NT2/D1 (cell line): ENCODE measurements around the gene CDH24.
A peak's percentile ranks its signal among the peaks of the same experiment; 100 is the strongest.

Source experiments
- DNase-seq: peaks from one replicate; pipeline ENCODE4 v3.0.0-alpha.2; 2011; ENCODE audit warnings: low read depth, low spot score
- H3K27me3 ChIP-seq: 2 replicates; pipeline ENCODE4 v1.6.0; 2011; ENCODE audit warnings: mild to moderate bottlenecking; ENCODE audit not compliant: insufficient read length, insufficient read depth
- H3K36me3 ChIP-seq: 2 replicates; pipeline ENCODE4 v1.6.1; 2011; ENCODE audit warnings: mild to moderate bottlenecking, low read length, mixed read lengths; ENCODE audit not compliant: insufficient read depth, insufficient read length
- H3K4me1 ChIP-seq: 2 replicates; pipeline ENCODE4 v1.5.1; 2011; ENCODE audit not compliant: insufficient read depth, insufficient read length
- H3K4me3 ChIP-seq: 2 replicates; pipeline ENCODE4 v1.5.1; 2011; ENCODE audit warnings: low read depth; ENCODE audit not compliant: insufficient read length
- H3K9ac ChIP-seq: 2 replicates; pipeline ENCODE4 v1.6.0; 2011; ENCODE audit warnings: low read depth; ENCODE audit not compliant: insufficient read length
- H3K9me3 ChIP-seq: 2 replicates; pipeline ENCODE4 v1.5.1; 2011; ENCODE audit warnings: mild to moderate bottlenecking, low read length; ENCODE audit not compliant: insufficient read depth
- SUZ12 ChIP-seq: IDR thresholded peaks from 2 replicates; pipeline ENCODE4 v1.6.1; 2011; ENCODE audit not compliant: insufficient read length, insufficient read depth; ENCODE audit errors: extremely low read depth
- YY1 ChIP-seq: IDR thresholded peaks from 2 replicates; pipeline ENCODE4 v1.6.1; 2011; ENCODE audit not compliant: insufficient read length, insufficient read depth
- ZNF274 ChIP-seq: IDR thresholded peaks from 2 replicates; pipeline ENCODE4 v1.6.1; 2011; ENCODE audit warnings: mild to moderate bottlenecking, low read depth, low read length

Gene CDH24

GRCh38 chr14:23060536-23061260 lies 3.4 kb upstream of the CDH24 start:
- DNase-seq: no peak
- TF ChIP-seq ZNF274: no peak
- no peak for TF ChIP-seq SUZ12
- TF ChIP-seq YY1: no peak
- Histone ChIP-seq H3K27me3 (no peaks in the 10 kb centered on the region), H3K9ac (no peak overlapping the region), H3K4me1 (peaks cover 8% of the 10 kb centered on the region), H3K9me3 (no peaks in the 10 kb centered on the region), H3K4me3 (no peak overlapping the region), H3K36me3 (peaks cover 72% of the 10 kb centered on the region)

- H3K4me1 ChIP-seq: peaks cover 11% of the 10 kb centered on the region
- no peaks in the 10 kb centered on the region for H3K27me3 ChIP-seq
- H3K9me3 ChIP-seq: no peaks in the 10 kb centered on the region
- H3K36me3 ChIP-seq: peaks cover 73% of the 10 kb centered on the region
- no peak overlapping the region for H3K9ac ChIP-seq
- no peak for DNase-seq
- H3K4me3 ChIP-seq: no peak overlapping the region
- TF ChIP-seq YY1 (no peak), SUZ12 (no peak), ZNF274 (no peak)
Measured at GRCh38 chr14:23058654-23059504, 1.6 kb upstream of the CDH24 start.

GRCh38 chr14:23057757-23058653 lies 685 bp upstream of the CDH24 start:
- peak overlapping the region; percentile 86 for H3K9ac ChIP-seq
- H3K4me3 ChIP-seq: peak overlapping the region; percentile 61
- peaks cover 73% of the 10 kb centered on the region for H3K36me3 ChIP-seq
- no peaks in the 10 kb centered on the region for H3K27me3 ChIP-seq
- TF ChIP-seq YY1 (no peak), SUZ12 (no peak), ZNF274 (no peak)
- H3K9me3 ChIP-seq: no peaks in the 10 kb centered on the region
- DNase-seq: peak; percentile 80
- peaks cover 11% of the 10 kb centered on the region for H3K4me1 ChIP-seq

- no peak for DNase-seq
- H3K4me1 ChIP-seq: peaks cover 5% of the 10 kb centered on the region
- peak overlapping the region; percentile 86 for H3K9ac ChIP-seq
Measured at GRCh38 chr14:23056145-23056955, 970 bp downstream of the CDH24 start.

GRCh38 chr14:23055621-23056144 lies 1.6 kb downstream of the CDH24 start:
- TF ChIP-seq YY1 (no peak), SUZ12 (no peak), ZNF274 (no peak)
- H3K9me3 ChIP-seq: no peaks in the 10 kb centered on the region
- no peaks in the 10 kb centered on the region for H3K27me3 ChIP-seq
- no peak for DNase-seq
- H3K36me3 ChIP-seq: peaks cover 72% of the 10 kb centered on the region
- peaks cover 5% of the 10 kb centered on the region for H3K4me1 ChIP-seq
- no peak overlapping the region for H3K9ac ChIP-seq
- no peak overlapping the region for H3K4me3 ChIP-seq

More at GRCh38 chr14:23056145-23056955, 970 bp downstream of the CDH24 start:
- peak overlapping the region; percentile 61 for H3K4me3 ChIP-seq
- peaks cover 74% of the 10 kb centered on the region for H3K36me3 ChIP-seq
- H3K27me3 ChIP-seq: no peaks in the 10 kb centered on the region
- TF ChIP-seq SUZ12 (no peak), YY1 (no peak), ZNF274 (no peak)
- H3K9me3 ChIP-seq: no peaks in the 10 kb centered on the region

- no peaks in the 10 kb centered on the region for H3K9me3 ChIP-seq
- TF ChIP-seq YY1: no peak
- no peak for TF ChIP-seq ZNF274
- no peak for TF ChIP-seq SUZ12
- DNase-seq: no peak
- peaks cover 72% of the 10 kb centered on the region for H3K36me3 ChIP-seq
- H3K9ac ChIP-seq: no peak overlapping the region
- H3K4me3 ChIP-seq: no peak overlapping the region
- peaks cover 5% of the 10 kb centered on the region for H3K4me1 ChIP-seq
- H3K27me3 ChIP-seq: no peaks in the 10 kb centered on the region
Measured at GRCh38 chr14:23055147-23055550, 2.2 kb downstream of the CDH24 start.
